Breast epithelium (tissue), 3 donors: ENCODE results near the gene SMARCD1.

ENCODE experiments used
- CTCF ChIP-seq, 3 donors: fragments of 450-650 bp; IDR thresholded peaks; one replicate each; pipeline ENCODE4 v1.5.1; 2016 to 2017; ENCODE audit warnings: antibody characterized with exemption in 3 of 3, mild to moderate bottlenecking in 3 of 3, moderate library complexity in 3 of 3
- POLR2A ChIP-seq: fragments of 450-650 bp; IDR thresholded peaks from one replicate; pipeline ENCODE4 v1.6.1; 2016; ENCODE audit warnings: antibody characterized with exemption, mild to moderate bottlenecking, moderate library complexity
- POLR2AphosphoS5 ChIP-seq, 3 donors: sonication (generic); formaldehyde crosslinking; IDR thresholded peaks; one replicate each; pipeline ENCODE4 v1.6.1; 2017; ENCODE audit warnings: antibody characterized with exemption in 3 of 3

- TF ChIP-seq CTCF (IDR thresholded peaks at IDR 0.05) (no peak), POLR2A (no peak), POLR2AphosphoS5 (IDR thresholded peaks at IDR 0.05) (no peak)
Observed at GRCh38 chr12:50121641-50122040, 36.5 kb downstream of the SMARCD1 start.
